Heart right ventricle (tissue), 16 donors: Measurements from ENCODE around the gene SMARCD1. TPM values are rescaled to one million over a fixed set of nuclear protein-coding genes. Genes with fewer than 3 reads are reported as not detected.

Source experiments
- ATAC-seq, 8 donors: fragments of 200-7000 bp; cut with Tn5 transposase; one replicate each; pipeline ENCODE4 v1.9.1; 2020; ENCODE audit warnings: mild to moderate bottlenecking in 8 of 8, moderate library complexity in 8 of 8, moderate number of reproducible peaks in 1 of 8
- DNase-seq, 2 donors: peaks; one replicate each; pipeline ENCODE4 v3.0.0-alpha.2; 2020
- H3K27ac ChIP-seq, 10 donors: fragments of 200-600 bp; sonication (generic) in 2 of 10; one replicate each; pipeline versions ENCODE4 v1.5.0 to v1.8.0; 2020 to 2022; ENCODE audit warnings: mild to moderate bottlenecking in 3 of 10
- H3K27me3 ChIP-seq, 7 donors: fragments of 200-600 bp; one replicate each; pipeline ENCODE4 v1.8.0; 2021 to 2022; ENCODE audit warnings: mild to moderate bottlenecking in 2 of 7
- H3K36me3 ChIP-seq, 9 donors: fragments of 200-600 bp; sonication (generic) in 1 of 9; one replicate each; pipeline versions ENCODE4 v1.5.0 to v1.8.0; 2020 to 2022; ENCODE audit warnings: mild to moderate bottlenecking in 2 of 9
- H3K4me1 ChIP-seq, 9 donors: fragments of 200-600 bp; sonication (generic) in 1 of 9; one replicate each; pipeline versions ENCODE4 v1.5.0 to v1.8.0; 2020 to 2022; ENCODE audit warnings: mild to moderate bottlenecking in 4 of 9
- H3K4me3 ChIP-seq, 10 donors: fragments of 200-600 bp; sonication (generic) in 2 of 10; one replicate each; pipeline versions ENCODE4 v1.5.0 to v1.8.0; 2020 to 2022; ENCODE audit warnings: mild to moderate bottlenecking in 7 of 10, moderate library complexity in 2 of 10
- H3K9me3 ChIP-seq, 11 donors: fragments of 200-600 bp in 10 of 11; sonication (generic) in 2 of 11; one replicate each; pipeline versions ENCODE4 v1.5.0 to v1.8.0; 2013 to 2022; ENCODE audit warnings: mild to moderate bottlenecking in 2 of 11, control low read depth in 1 of 11, moderate library complexity in 1 of 11
- CTCF ChIP-seq, 9 donors: fragments of 200-600 bp; sonication (generic) in 2 of 9; IDR thresholded peaks; one replicate each; pipeline versions ENCODE4 v1.5.0 to v1.8.0; 2021 to 2022; ENCODE audit warnings: antibody characterized with exemption in 9 of 9, mild to moderate bottlenecking in 5 of 9, moderate library complexity in 1 of 9
- WGBS, 2 donors: extraction: QIAGEN DNeasy Blood & Tissue Kit; methylation state at CpG; one replicate each; pipeline ENCODE4 v1.1.7; 2013; ENCODE audit warnings: inconsistent platforms in 1 of 2; 5-methylcytosine and 5-hydroxymethylcytosine counted together
- intact Hi-C, 10 donors: fragments of 100-400 bp; cut with DNase I; formaldehyde crosslinking; loops; one replicate each; pipeline versions ENCODE4 v1.11.1 to v1.14.2; 2022
- long read RNA-seq, 3 donors: library from polyadenylated mRNA; unstranded; transcript quantifications; one replicate each; pipeline ENCODE4 v2.0.0, GENCODE V29; 2020 to 2021
- polyA plus RNA-seq, 2 donors: library from polyadenylated mRNA; stranded (reverse); fragments of 200-250 nt; gene quantifications; one replicate each; pipeline ENCODE4 v1.2.3, GENCODE V29; 2013
- total RNA-seq, 10 donors: library from RNA; stranded (reverse); fragmentation: NEBNext Ultra II Directional in 3 of 10; extraction: Animal tissue kit (Norgen Biotek cat#: 25700) in 3 of 10; gene quantifications; one replicate each; pipeline versions ENCODE4 v1.2.1 to v1.2.4, GENCODE V29; 2021 to 2023
- donor health status: Arrhythmogenic right ventricular cardiomyopathy.
- donor health status: ischemic (EF 13 %, LVEDD 7.1; RV severe dilation, severe dysfunction).
- donor health status: healthy with polysubstance abuse.
- donor health status: DM: no; HTN: yes; CAD: no.
- donor health status: DM: no; HTN: no; CAD: no.
- donor health status: ischemic (EF 25% LVEDD 6.9; RV normal size, moderate dysfunction).
- donor health status: ischemic (EF 25% LVEDD 5.7; RV mildly dilated, moderate dysfunction).
- donor health status: healthy.
- donor health status: DM: yes; HTN: yes; CAD: no.
- donor health status: Ischemic cardiomyopathy.
- donor health status: ischemic (EF 35%, LVEDD 5.7; RV mildly dilated, moderate dysfunction).
- donor health status: nonischemic (EF 11% LVEDD 7.7; RV severe dilation, severe dysfunction).
- donor health status: DM: yes; HTN: yes; CAD: no.
- donor health status: PGD.
- donor health status: ischemic (EF 29% LVEDD 5.4; RV normal size, mild dysfunction).
- donor health status: nonischemic (EF 23%, LVEDD 6.1; RV moderate dilation, normal function).

Gene SMARCD1
- total RNA-seq (10 to 100 TPM; 13.3 to 24.0 (median 17.4) TPM), polyA plus RNA-seq (10 to 100 TPM; 12.0 to 13.0 TPM)
- long read RNA-seq, donor 1, partial matches to known transcripts, result 0 of 6 reads
- long read RNA-seq, donor 1, other reads (novel, unspliced or antisense), result 3 of 6 reads
- long read RNA-seq, donor 2, partial matches to known transcripts, result 4 of 11 reads
- long read RNA-seq, donor 2, other reads (novel, unspliced or antisense), result 2 of 11 reads
- long read RNA-seq, donor 3, partial matches to known transcripts, result 0 of 2 reads
- long read RNA-seq, donor 3, other reads (novel, unspliced or antisense), result 2 of 2 reads

- H3K4me1 ChIP-seq, result peaks cover 0 to 34% (median 13%) of the 10 kb centered on the region in 9 donors
- WGBS, 2 donors, result 0% methylated on average over 62 to 69 of the region's 69 CpGs
- peak; percentile 95 to 98 (median 96) for ATAC-seq
Observed at GRCh38 chr12:50084775-50085614, at the start of gene SMARCD1. Gene SMARCD1 (plus strand): TSS chr12:50085342. CDS start chr12:50085370, 28 bp downstream.

GRCh38 chr12:50038336-50038735 is 46.8 kb upstream of the SMARCD1 start:
- no peak overlapping the region for H3K27ac ChIP-seq
- intact Hi-C loops, result loop anchor here in 1 of 10 donors (5.0 kb wide), 1 partner anchor 34 kb away; no protein-coding TSS in a partner anchor
- H3K4me1 ChIP-seq, result peaks cover 0 to 9% (median 0%) of the 10 kb centered on the region in 9 donors
- ATAC-seq (no peak), DNase-seq (no peak)
- no peaks in the 10 kb centered on the region for H3K9me3 ChIP-seq
- H3K36me3 ChIP-seq, result no peaks in the 10 kb centered on the region
- H3K27me3 ChIP-seq, result peaks cover 0 to 27% (median 9%) of the 10 kb centered on the region in 7 donors
- no peak for TF ChIP-seq CTCF (IDR thresholded peaks at IDR 0.05)
- 86 to 87% methylated on average over 4 of the region's 4 CpGs for WGBS, 2 donors
- no peak overlapping the region for H3K4me3 ChIP-seq

More at GRCh38 chr12:50084775-50085614, at the start of gene SMARCD1:
- peak; percentile 93 for DNase-seq
- intact Hi-C loops, result loop anchor here in 7 of 10 donors (1.0 to 10.0 kb wide), 6 partner anchors 26 to 230 kb away; partner anchors contain the start of gene CERS5 (in 4 of the 7)
- TF ChIP-seq CTCF (IDR thresholded peaks at IDR 0.05), result peak in 8 of 9 donors; percentile 12 to 78 (median 59)
- Histone ChIP-seq H3K36me3 (peaks cover 0 to 36% (median 22%) of the 10 kb centered on the region in 9 donors), H3K27me3 (no peaks in the 10 kb centered on the region), H3K4me3 (peak within 1 kb of the TSS; percentile 73 to 99 (median 90)), H3K9me3 (no peaks in the 10 kb centered on the region), H3K27ac (peak within 1 kb of the TSS; percentile 95 to 100 (median 98))

- 47 to 49% methylated on average over 9 of the region's 9 CpGs for WGBS, 2 donors
- DNase-seq, result peak; percentile 77 to 88
- peak; percentile 77 to 91 (median 82) for ATAC-seq
- intact Hi-C loops, result loop anchor here in 1 of 10 donors (5.0 kb wide), 1 partner anchor 33 kb away; no protein-coding TSS in a partner anchor
- TF ChIP-seq CTCF (IDR thresholded peaks at IDR 0.05), result peak; percentile 83 to 96 (median 90)
- Histone ChIP-seq H3K36me3 (no peaks in the 10 kb centered on the region), H3K27ac (no peak overlapping the region), H3K4me1 (peaks cover 0 to under 1% (median 0%) of the 10 kb centered on the region in 9 donors), H3K4me3 (no peak overlapping the region), H3K27me3 (peaks cover 0 to 23% (median 7%) of the 10 kb centered on the region in 7 donors), H3K9me3 (no peaks in the 10 kb centered on the region)
Observed at GRCh38 chr12:50039151-50039835, 45.8 kb upstream of the SMARCD1 start.
